GM21367 (cell line): ENCODE data around the gene NXNL1.

Source experiments
- ATAC-seq: cut with Tn5 transposase; IDR thresholded peaks from one replicate; pipeline ENCODE4 v1.9.1; 2021; ENCODE audit not compliant: unreplicated experiment

Gene NXNL1

DNA sequence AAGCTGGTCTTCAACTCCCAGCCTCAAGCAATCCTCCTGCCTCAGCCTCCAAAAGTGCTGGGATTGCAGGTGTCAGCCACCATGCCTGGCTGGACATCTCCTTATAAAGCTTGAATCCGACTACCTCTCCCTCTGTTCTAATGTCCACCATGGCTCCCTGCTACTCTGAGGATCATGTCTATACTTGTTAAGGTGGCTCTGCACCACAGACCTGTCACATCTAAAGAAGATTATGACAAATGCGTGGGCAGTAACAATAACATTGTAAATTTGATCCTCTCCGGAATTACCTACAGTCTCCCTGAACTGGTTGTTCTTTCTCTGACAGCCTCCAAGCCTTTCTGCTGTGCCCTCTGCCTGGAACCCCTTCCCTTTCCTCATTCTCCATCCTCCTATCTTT, 1.8 kb downstream of the NXNL1 start:
- no peak for ATAC-seq

DNA sequence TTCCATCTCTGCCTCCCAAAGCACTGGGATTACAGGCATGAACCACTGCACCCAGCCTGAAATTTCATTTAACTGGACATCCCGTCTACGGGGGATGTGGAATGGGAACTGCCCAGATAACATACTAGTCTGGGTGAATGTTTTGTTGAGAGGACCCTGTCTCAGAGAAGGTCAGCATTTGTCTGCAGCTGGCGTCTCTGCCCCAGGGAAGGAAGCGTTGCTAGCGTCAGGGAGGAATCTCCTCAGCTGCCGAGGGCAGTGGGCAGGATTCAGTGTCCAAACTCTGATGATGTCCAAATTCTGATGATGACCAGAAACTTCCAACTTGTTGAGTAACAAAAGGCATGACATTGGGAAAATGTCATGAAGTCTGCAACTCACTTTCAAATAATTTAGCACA, 3.1 kb downstream of the NXNL1 start:
- no peak for ATAC-seq

DNA sequence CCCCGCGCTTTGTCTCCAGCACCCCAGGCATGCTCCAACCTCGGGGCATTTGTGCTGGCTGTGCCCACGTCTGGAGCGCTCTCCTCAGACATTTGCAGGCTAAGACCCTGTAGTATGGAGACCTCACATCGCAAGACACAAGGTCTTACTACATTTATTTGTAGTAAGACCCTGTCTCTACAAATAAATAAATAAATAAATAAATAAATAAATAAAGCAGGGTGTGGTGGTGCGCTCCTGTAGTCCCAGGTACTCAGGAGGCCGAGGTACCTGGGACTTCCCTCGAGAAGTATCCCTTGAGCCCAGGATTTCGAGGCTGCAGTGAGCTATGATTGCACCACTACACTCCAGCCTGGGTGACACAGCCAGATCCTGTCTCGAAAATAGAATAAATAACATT, 4.6 kb downstream of the NXNL1 start:
- no peak for ATAC-seq

GRCh38 chr19:17455308-17456123, 5.2 kb downstream of the NXNL1 start:
- no peak for ATAC-seq

- no peak for ATAC-seq
Measured at GRCh38 chr19:17454576-17455071, 6.1 kb downstream of the NXNL1 start.

GRCh38 chr19:17451820-17452219, 8.9 kb downstream of the NXNL1 start:
- ATAC-seq, result no peak

DNA sequence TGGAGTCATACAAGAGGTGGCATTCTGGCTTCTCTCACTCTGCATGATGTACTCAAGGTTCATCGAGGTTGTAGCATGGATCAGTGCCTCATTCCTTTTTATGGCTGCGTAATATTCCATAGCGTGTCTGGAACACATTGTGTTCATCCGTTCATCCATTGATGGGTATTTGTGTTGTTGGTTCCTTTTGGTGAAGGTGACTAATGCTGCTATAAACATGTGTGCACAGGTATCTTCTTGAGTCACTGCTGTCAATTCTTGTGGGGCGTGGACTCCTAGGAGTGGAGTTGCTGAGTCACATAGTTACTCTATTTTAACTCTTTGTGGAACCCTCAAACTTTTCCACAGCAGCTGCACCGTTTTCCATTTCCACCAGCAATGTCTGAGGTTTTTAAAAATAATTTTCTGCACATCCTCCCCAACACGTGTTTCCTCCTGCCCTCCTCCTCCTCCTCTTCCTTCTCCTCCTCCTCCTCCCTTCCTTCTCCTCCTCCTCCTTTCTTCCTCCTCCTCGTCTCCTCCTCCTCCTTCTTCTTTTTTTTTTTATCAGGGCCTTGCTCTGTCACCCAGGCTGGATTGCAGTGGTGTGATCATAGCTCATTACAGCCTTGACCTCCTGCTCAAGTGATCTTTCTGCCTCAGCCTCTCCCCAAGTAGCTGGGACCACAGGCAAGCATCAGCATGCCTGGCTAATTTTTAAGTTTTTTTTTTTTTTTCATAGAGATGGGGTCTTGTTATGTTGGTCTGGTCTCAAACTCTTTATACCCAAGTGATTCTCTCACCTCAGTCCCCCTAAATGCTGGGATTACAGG, 10.3 kb downstream of the NXNL1 start:
- no peak for ATAC-seq

- ATAC-seq, result no peak
Measured at GRCh38 chr19:17448131-17448967, 12.4 kb downstream of the NXNL1 start, which contains the start of gene TMEM221. TMEM221 (minus strand) TSS chr19:17448668; CDS start chr19:17448462, 206 bp downstream.

- ATAC-seq, result no peak
Measured at GRCh38 chr19:17447704-17448130, 13.0 kb downstream of the NXNL1 start.

- ATAC-seq, result no peak
Measured at GRCh38 chr19:17445526-17446165, 15.1 kb downstream of the NXNL1 start.

DNA sequence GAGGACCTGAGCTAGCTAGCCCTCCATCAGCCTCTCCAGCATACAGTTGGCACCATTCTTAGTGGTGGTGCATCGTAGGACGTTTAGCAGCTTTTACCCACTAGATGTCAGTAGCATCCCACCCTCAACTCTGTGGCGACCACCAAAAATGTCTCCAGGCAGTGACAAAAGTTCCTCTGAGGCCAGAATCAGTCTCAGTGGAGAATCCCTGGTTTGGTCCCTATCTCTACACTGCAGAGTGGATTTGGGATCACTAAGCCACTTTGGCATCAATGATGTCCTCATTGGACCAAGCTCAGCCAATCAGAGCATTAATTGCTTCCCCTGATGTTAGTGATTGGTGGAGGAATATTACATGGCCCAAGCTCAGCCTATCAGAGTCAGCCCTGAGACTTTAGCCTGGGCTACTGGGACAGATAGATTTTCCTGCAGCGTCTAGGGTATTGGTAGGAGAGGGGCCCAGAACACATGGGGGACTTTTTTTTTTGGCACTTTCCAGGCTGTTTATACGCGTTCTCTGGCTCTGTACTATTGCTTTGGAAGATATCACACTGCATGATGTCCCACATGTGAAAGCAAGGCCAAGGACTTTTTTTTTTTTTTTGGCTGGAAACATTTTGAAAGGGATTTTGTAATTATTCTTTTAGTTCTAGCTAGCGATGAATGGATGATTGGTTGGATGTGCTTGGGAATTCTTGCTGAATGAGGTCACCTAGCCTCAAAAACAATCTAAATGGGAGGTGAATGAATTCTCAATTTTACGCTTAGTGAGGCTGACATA, 19.3 kb downstream of the NXNL1 start:
- ATAC-seq, result no peak

DNA sequence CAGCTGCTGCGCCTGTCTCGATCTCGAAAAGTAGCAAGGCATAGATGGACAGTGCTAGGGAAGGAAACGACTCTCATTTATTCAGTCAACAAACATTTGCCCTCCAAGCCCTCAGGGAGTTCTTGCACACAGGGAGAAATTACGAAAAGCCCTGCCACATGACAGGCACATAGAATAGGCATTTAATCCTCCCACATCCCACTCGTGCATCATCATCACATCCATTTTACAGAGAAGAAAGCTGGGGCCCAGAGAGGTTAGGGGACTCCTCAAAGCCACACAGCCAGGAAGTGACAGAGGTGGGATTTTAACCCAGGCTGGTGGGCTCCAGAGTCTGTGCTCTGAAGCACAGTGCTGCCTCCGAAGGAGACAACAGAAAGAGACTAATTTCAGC, 23.9 kb downstream of the NXNL1 start:
- no peak for ATAC-seq

- ATAC-seq, result no peak
Measured at GRCh38 chr19:17436094-17436873, 24.4 kb downstream of the NXNL1 start.

GRCh38 chr19:17435218-17435617, 25.5 kb downstream of the NXNL1 start:
- ATAC-seq, result no peak

DNA sequence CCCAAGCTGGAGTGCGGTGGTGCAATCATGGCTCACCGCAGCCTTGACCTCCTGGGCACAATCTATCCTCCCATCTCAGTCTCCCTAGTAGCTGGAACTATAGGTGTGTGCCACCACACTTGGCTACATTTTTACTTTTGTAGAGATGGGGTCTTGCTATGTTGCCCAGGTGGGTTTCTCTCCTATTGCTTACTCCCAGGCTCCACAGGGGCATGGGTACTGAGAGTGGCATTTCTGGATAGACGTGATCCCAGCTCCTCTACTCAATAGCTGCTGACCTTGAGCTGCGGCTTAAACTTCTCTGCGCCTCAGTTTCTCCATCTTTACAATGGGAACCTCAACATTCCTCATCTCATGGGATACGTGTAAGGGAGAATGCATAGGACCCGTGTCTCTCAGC, 29.3 kb downstream of the NXNL1 start:
- no peak for ATAC-seq

DNA sequence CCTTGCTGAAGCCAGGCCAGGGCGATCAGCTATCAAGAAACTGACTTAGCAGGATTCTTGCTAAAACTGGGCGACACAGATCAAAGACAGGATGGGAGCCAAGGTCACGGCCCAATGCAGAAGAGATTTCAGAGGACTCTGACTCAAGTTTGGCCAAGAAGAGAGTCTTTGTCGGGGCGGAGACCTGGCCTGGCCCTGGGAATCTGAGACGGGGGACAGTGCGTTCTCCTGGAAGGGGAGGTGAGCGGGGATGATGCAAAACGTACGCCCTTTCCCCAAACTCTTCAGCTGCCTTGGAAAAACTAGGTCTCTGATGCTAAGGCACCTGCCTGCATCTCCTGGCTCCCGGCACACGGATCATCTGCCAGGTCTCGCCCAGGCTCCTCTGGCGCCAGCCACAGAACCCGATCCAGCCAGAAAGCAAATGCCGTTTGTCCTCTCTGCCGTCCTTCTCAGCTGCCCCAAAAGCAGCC, 31.0 kb downstream of the NXNL1 start:
- no peak for ATAC-seq

- no peak for ATAC-seq
Measured at GRCh38 chr19:17424743-17425365, 35.9 kb downstream of the NXNL1 start.

- ATAC-seq, result no peak
Measured at GRCh38 chr19:17423429-17424208, 37.1 kb downstream of the NXNL1 start.
